ENCODE measurements around the gene EYA2. TPM values are rescaled to one million over a fixed set of nuclear protein-coding genes. Genes with fewer than 3 reads are reported as not detected.

The EYA2 gene
- total RNA-seq, 1 donor from 2014 or later, result 1.8 TPM

GRCh38 chr20:47152068-47152467 is 257.4 kb downstream of the EYA2 start:
- Mint-ChIP-seq H3K27ac (no peak overlapping the region), H3K4me3 (no peak overlapping the region), H3K27me3 (ENCODE audit: insufficient read depth, low read depth) (peaks cover 8% of the 10 kb centered on the region), H3K9me3 (no peaks in the 10 kb centered on the region), H3K4me1 (peaks cover 3% of the 10 kb centered on the region), H3K36me3 (no peaks in the 10 kb centered on the region)
- Histone ChIP-seq H3K27ac (no peak overlapping the region), H3K4me2 (no peak overlapping the region), H3K36me3 (no peaks in the 10 kb centered on the region), H3K4me1 (no peaks in the 10 kb centered on the region), H3F3A (ENCODE audit: low read depth) (no peaks in the 10 kb centered on the region), H3K4me3 (no peak overlapping the region), H2AFZ (replicated peaks) (no peak overlapping the region), H4K20me1 (ENCODE audit: low read depth) (no peaks in the 10 kb centered on the region), H3K9me3 (ENCODE audit: low read depth) (no peaks in the 10 kb centered on the region), H3K79me2 (ENCODE audit: low read depth) (no peaks in the 10 kb centered on the region), H3K27me3 (no peaks in the 10 kb centered on the region), H3K9ac (no peak overlapping the region)
- TF ChIP-seq, protein P1, sequence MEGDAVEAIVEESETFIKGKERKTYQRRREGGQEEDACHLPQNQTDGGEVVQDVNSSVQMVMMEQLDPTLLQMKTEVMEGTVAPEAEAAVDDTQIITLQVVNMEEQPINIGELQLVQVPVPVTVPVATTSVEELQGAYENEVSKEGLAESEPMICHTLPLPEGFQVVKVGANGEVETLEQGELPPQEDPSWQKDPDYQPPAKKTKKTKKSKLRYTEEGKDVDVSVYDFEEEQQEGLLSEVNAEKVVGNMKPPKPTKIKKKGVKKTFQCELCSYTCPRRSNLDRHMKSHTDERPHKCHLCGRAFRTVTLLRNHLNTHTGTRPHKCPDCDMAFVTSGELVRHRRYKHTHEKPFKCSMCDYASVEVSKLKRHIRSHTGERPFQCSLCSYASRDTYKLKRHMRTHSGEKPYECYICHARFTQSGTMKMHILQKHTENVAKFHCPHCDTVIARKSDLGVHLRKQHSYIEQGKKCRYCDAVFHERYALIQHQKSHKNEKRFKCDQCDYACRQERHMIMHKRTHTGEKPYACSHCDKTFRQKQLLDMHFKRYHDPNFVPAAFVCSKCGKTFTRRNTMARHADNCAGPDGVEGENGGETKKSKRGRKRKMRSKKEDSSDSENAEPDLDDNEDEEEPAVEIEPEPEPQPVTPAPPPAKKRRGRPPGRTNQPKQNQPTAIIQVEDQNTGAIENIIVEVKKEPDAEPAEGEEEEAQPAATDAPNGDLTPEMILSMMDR (IDR thresholded peaks at IDR 0.05), result no peak
- no peak for TF ChIP-seq EZH2phosphoT487 (IDR thresholded peaks at IDR 0.05)
- TF ChIP-seq EZH2 (IDR thresholded peaks at IDR 0.05), result no peak
- no peak for DNase-seq (ENCODE audit: low spot score)

DNA sequence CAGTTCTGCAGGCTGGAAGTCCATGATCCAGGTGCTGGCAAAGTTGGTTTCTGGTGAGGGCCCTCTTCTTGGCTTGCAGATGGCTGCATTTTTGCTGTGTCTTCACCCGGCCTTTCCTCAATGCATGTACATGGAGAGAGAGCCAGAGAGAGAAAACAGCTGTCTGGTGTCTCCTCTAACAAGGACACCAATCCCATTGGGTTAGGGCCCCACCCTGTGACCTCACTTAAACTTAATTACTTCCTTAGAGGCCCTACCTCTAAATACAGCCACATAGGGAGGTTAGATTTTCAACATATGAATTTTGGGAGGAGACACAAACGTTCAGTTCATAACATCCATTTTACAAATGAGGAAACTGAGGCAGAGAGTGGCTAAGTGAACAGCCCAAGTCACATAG is 259.4 kb downstream of the EYA2 start:
- Mint-ChIP-seq H3K36me3 (no peaks in the 10 kb centered on the region), H3K4me1 (peaks cover 3% of the 10 kb centered on the region), H3K4me3 (no peak overlapping the region), H3K27ac (no peak overlapping the region), H3K27me3 (ENCODE audit: insufficient read depth, low read depth) (peaks cover 8% of the 10 kb centered on the region), H3K9me3 (no peaks in the 10 kb centered on the region)
- Histone ChIP-seq H3K27ac (no peak overlapping the region), H3K4me2 (no peak overlapping the region), H3K27me3 (no peaks in the 10 kb centered on the region), H3K4me1 (no peaks in the 10 kb centered on the region), H3K36me3 (no peaks in the 10 kb centered on the region), H3K9ac (no peak overlapping the region), H3K4me3 (no peak overlapping the region), H3K9me3 (ENCODE audit: low read depth) (no peaks in the 10 kb centered on the region), H4K20me1 (ENCODE audit: low read depth) (no peaks in the 10 kb centered on the region), H2AFZ (replicated peaks) (no peak overlapping the region), H3K79me2 (ENCODE audit: low read depth) (no peaks in the 10 kb centered on the region), H3F3A (ENCODE audit: low read depth) (no peaks in the 10 kb centered on the region)
- TF ChIP-seq EZH2phosphoT487 (IDR thresholded peaks at IDR 0.05), result no peak
- TF ChIP-seq EZH2 (IDR thresholded peaks at IDR 0.05), result no peak
- TF ChIP-seq, protein P1 (IDR thresholded peaks at IDR 0.05), result no peak
- no peak for DNase-seq (ENCODE audit: low spot score)

GRCh38 chr20:47156301-47157137 is 261.9 kb downstream of the EYA2 start:
- no peaks in the 10 kb centered on the region for H3F3A ChIP-seq (ENCODE audit: low read depth)
- H3K4me3 ChIP-seq, result no peak overlapping the region
- Mint-ChIP-seq H3K27ac (no peak overlapping the region), H3K27me3 (ENCODE audit: insufficient read depth, low read depth) (peaks cover 6% of the 10 kb centered on the region), H3K4me3 (no peak overlapping the region), H3K4me1 (peaks cover 3% of the 10 kb centered on the region), H3K9me3 (no peaks in the 10 kb centered on the region), H3K36me3 (no peaks in the 10 kb centered on the region)
- H4K20me1 ChIP-seq (ENCODE audit: low read depth), result no peaks in the 10 kb centered on the region
- H3K27ac ChIP-seq, result no peak overlapping the region
- H3K9ac ChIP-seq, result no peak overlapping the region
- H3K9me3 ChIP-seq (ENCODE audit: low read depth), result no peaks in the 10 kb centered on the region
- no peaks in the 10 kb centered on the region for H3K27me3 ChIP-seq
- TF ChIP-seq, protein P1 (IDR thresholded peaks at IDR 0.05), result no peak
- no peak for TF ChIP-seq EZH2phosphoT487 (IDR thresholded peaks at IDR 0.05)
- no peak for TF ChIP-seq EZH2 (IDR thresholded peaks at IDR 0.05)
- H3K4me1 ChIP-seq, result no peaks in the 10 kb centered on the region
- no peaks in the 10 kb centered on the region for H3K79me2 ChIP-seq (ENCODE audit: low read depth)
- no peak for DNase-seq (ENCODE audit: low spot score)
- no peaks in the 10 kb centered on the region for H3K36me3 ChIP-seq
- no peak overlapping the region for H2AFZ ChIP-seq (replicated peaks)
- H3K4me2 ChIP-seq, result no peak overlapping the region
